ENCODE measurements around the gene PRDX5.
A peak's percentile ranks its signal among the peaks of the same experiment; 100 is the strongest.

The PRDX5 gene

GRCh38 chr11:64317961-64318765 is at the start of gene PRDX5:
Gene PRDX5 (plus strand): TSS chr11:64318121. CDS start chr11:64318216, 95 bp downstream.
- peak; percentile 89 for DNase-seq (ENCODE audit: low spot score)

GRCh38 chr11:64268893-64269539 is 48.9 kb upstream of the PRDX5 start:
- DNase-seq (ENCODE audit: low spot score): no peak

GRCh38 chr11:64269540-64270220 is 48.2 kb upstream of the PRDX5 start:
- DNase-seq (ENCODE audit: low spot score): peak; percentile 75

- no peak for DNase-seq (ENCODE audit: low spot score)
These were observed 42.7 kb upstream of the PRDX5 start for GRCh38 chr11:64275031-64275800.

GRCh38 chr11:64275841-64276240 is 42.1 kb upstream of the PRDX5 start:
- no peak for DNase-seq (ENCODE audit: low spot score)

GRCh38 chr11:64276653-64277431 is 41.1 kb upstream of the PRDX5 start:
- DNase-seq (ENCODE audit: low spot score): no peak

GRCh38 chr11:64278576-64279190 is 39.2 kb upstream of the PRDX5 start:
- DNase-seq (ENCODE audit: low spot score): no peak

- DNase-seq (ENCODE audit: low spot score): no peak
These were observed 35.8 kb upstream of the PRDX5 start for GRCh38 chr11:64281957-64282770.

GRCh38 chr11:64283092-64283491 is 34.8 kb upstream of the PRDX5 start:
- DNase-seq (ENCODE audit: low spot score): no peak

- peak; percentile 97 for DNase-seq (ENCODE audit: low spot score)
These were observed 33.6 kb upstream of the PRDX5 start, which contains the start of gene BAD for GRCh38 chr11:64284048-64284961. Gene BAD (minus strand): TSS chr11:64284665. CDS start chr11:64284368, 297 bp downstream.

GRCh38 chr11:64284962-64285884 is 32.7 kb upstream of the PRDX5 start, which contains the start of gene GPR137:
Gene GPR137 (plus strand): TSS chr11:64285848. CDS start chr11:64286525, 677 bp downstream.
- DNase-seq (ENCODE audit: low spot score): peak; percentile 82

- no peak for DNase-seq (ENCODE audit: low spot score)
These were observed 31.8 kb upstream of the PRDX5 start for GRCh38 chr11:64285885-64286800.

- no peak for DNase-seq (ENCODE audit: low spot score)
These were observed 31.1 kb upstream of the PRDX5 start for GRCh38 chr11:64286801-64287159.

GRCh38 chr11:64287676-64288352 is 30.1 kb upstream of the PRDX5 start:
- no peak for DNase-seq (ENCODE audit: low spot score)

GRCh38 chr11:64288353-64288750 is 29.6 kb upstream of the PRDX5 start:
- DNase-seq (ENCODE audit: low spot score): no peak

GRCh38 chr11:64289002-64289564 is 28.8 kb upstream of the PRDX5 start:
- no peak for DNase-seq (ENCODE audit: low spot score)

All from HuH-7.5 (cell line).